ENCODE measurements around the gene FAM133A. TPM values are rescaled to one million over a fixed set of nuclear protein-coding genes. Genes with fewer than 3 reads are reported as not detected.

FAM133A gene
- total and polyA plus RNA-seq, 4 donors: 2.4 to 3.5 (median 2.9) TPM

Other genes starting within 250 kb of the FAM133A start
- gene NAP1L3, start 628 bp upstream of the FAM133A start, total RNA-seq: 100 to 1,000 TPM in 1 of 2 donors, 10 to 100 TPM in 1; 71.4 to 160 TPM
- gene NAP1L3, start 628 bp upstream of the FAM133A start, polyA plus RNA-seq (ENCODE audit: insufficient read length in 2 of 2): 100 to 1,000 TPM; 187 to 257 TPM

Measured in spinal cord (tissue), 4 donors.